HUES48 (cell line): Measurements from ENCODE around the gene KLHL29.

Experiments used
- H3K27ac ChIP-seq: one replicate; pipeline ENCODE4 v1.7.0; 2013; ENCODE audit warnings: low read depth, low read length, inconsistent platforms
- H3K27me3 ChIP-seq: 2 replicates; pipeline ENCODE4 v1.6.1; 2013; ENCODE audit warnings: mild to moderate bottlenecking, low read length; ENCODE audit not compliant: control insufficient read depth, insufficient read depth
- H3K36me3 ChIP-seq: 2 replicates; pipeline ENCODE4 v1.6.1; 2013; ENCODE audit warnings: low read length; ENCODE audit not compliant: control insufficient read depth, insufficient read depth
- H3K4me1 ChIP-seq: 2 replicates; pipeline ENCODE4 v1.6.1; 2013; ENCODE audit warnings: mild to moderate bottlenecking, low read length; ENCODE audit not compliant: control insufficient read depth, insufficient read depth
- H3K4me3 ChIP-seq: 2 replicates; pipeline ENCODE4 v1.5.1; 2013; ENCODE audit warnings: mild to moderate bottlenecking, low read depth, low read length
- H3K9ac ChIP-seq: 2 replicates; pipeline ENCODE4 v1.6.1; 2013; ENCODE audit warnings: mild to moderate bottlenecking, low read depth, low read length, moderate library complexity
- H3K9me3 ChIP-seq: 2 replicates; pipeline ENCODE4 v1.6.1; 2013; ENCODE audit warnings: low read length; ENCODE audit not compliant: control insufficient read depth, insufficient read depth

Gene KLHL29

GRCh38 chr2:23655934-23656596 is 271.1 kb downstream of the KLHL29 start:
- no peak overlapping the region for H3K27ac ChIP-seq
- H3K27me3 ChIP-seq = no peaks in the 10 kb centered on the region
- no peaks in the 10 kb centered on the region for H3K9me3 ChIP-seq
- H3K4me1 ChIP-seq = no peaks in the 10 kb centered on the region
- H3K9ac ChIP-seq = no peak overlapping the region
- H3K36me3 ChIP-seq = no peaks in the 10 kb centered on the region
- H3K4me3 ChIP-seq = no peak overlapping the region

- no peaks in the 10 kb centered on the region for H3K9me3 ChIP-seq
- H3K27me3 ChIP-seq = no peaks in the 10 kb centered on the region
- H3K4me1 ChIP-seq = no peaks in the 10 kb centered on the region
- no peak overlapping the region for H3K4me3 ChIP-seq
- no peak overlapping the region for H3K9ac ChIP-seq
- no peak overlapping the region for H3K27ac ChIP-seq
- no peaks in the 10 kb centered on the region for H3K36me3 ChIP-seq
Measured at GRCh38 chr2:23656597-23656973, 271.6 kb downstream of the KLHL29 start.

DNA sequence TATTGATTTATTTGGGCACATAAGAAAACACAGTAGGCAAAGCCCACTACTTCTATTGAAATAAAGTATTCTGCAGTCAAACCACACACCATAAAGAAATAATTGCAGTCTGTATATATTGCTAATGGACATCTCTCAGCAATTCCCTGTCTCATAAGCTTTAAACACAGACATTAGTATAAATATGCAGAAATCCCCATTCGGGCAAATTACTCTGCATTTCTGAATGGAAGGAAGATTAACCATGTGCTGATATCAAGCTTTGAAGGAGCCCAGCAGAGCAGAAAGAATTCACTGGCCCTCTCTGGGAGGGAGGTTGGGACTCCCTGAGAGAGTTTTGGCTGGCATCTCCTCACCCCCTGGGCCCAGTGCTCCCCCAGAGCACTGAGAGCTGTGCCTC is 272.4 kb downstream of the KLHL29 start:
- H3K36me3 ChIP-seq = no peaks in the 10 kb centered on the region
- H3K4me1 ChIP-seq = no peaks in the 10 kb centered on the region
- H3K9ac ChIP-seq = no peak overlapping the region
- no peak overlapping the region for H3K4me3 ChIP-seq
- no peaks in the 10 kb centered on the region for H3K9me3 ChIP-seq
- H3K27ac ChIP-seq = no peak overlapping the region
- H3K27me3 ChIP-seq = no peaks in the 10 kb centered on the region

DNA sequence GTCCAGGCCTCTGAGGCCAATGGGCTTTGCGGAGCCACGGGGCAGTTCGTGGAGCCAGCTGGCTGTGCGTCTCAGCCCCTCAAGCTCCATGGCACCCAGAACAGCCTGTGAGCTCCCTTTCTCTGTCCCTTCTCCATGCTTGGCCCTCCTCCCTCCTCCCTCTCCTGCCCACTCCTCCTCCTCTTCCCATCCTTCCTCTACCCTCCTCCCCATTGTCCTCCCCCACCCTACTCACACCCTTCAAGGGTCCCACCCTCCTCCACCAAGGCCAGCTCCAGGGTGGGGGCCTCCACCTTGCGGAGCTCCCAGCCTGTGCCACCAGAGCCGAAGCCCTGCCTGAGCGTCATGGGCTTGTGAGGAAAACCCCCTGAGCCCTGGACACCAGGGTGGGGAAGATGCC is 273.0 kb downstream of the KLHL29 start:
- H3K27me3 ChIP-seq = no peaks in the 10 kb centered on the region

DNA sequence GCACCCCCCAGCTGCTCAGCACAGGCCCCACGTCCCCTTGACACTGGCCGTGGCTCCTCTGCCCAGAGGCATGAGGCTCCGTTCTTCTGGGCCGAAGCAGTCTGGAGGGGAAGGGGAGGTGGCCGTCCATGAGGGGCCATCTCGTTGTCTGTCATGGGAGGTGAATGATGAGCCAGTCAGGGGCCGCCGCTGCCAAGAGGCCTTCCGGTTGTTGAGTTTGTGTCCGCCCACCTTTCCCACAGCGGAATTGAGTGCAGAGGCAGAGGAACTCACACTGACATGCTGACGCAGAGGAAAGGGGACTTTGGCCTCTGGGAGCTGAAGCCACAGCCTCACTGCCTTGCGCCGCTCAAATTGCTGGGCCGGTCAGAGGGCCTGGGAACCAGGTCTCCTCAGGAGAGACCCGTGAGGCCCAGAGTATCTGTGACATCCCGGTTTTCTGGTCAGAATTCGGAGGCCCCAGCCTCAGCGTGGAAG is 273.5 kb downstream of the KLHL29 start:
- no peaks in the 10 kb centered on the region for H3K9me3 ChIP-seq
- H3K27me3 ChIP-seq = no peaks in the 10 kb centered on the region
- H3K27ac ChIP-seq = no peak overlapping the region
- H3K4me1 ChIP-seq = no peaks in the 10 kb centered on the region
- no peaks in the 10 kb centered on the region for H3K36me3 ChIP-seq
- no peak overlapping the region for H3K4me3 ChIP-seq
- no peak overlapping the region for H3K9ac ChIP-seq

More for the DNA sequence above, 273.0 kb downstream of the KLHL29 start:
- Histone ChIP-seq H3K27ac (no peak overlapping the region), H3K4me3 (no peak overlapping the region), H3K36me3 (no peaks in the 10 kb centered on the region), H3K9me3 (no peaks in the 10 kb centered on the region), H3K9ac (no peak overlapping the region), H3K4me1 (no peaks in the 10 kb centered on the region)

- Histone ChIP-seq H3K9me3 (no peaks in the 10 kb centered on the region), H3K9ac (no peak overlapping the region), H3K27ac (no peak overlapping the region), H3K36me3 (no peaks in the 10 kb centered on the region), H3K4me1 (no peaks in the 10 kb centered on the region), H3K4me3 (no peak overlapping the region), H3K27me3 (no peaks in the 10 kb centered on the region)
Measured at GRCh38 chr2:23659328-23659727, 274.3 kb downstream of the KLHL29 start.

DNA sequence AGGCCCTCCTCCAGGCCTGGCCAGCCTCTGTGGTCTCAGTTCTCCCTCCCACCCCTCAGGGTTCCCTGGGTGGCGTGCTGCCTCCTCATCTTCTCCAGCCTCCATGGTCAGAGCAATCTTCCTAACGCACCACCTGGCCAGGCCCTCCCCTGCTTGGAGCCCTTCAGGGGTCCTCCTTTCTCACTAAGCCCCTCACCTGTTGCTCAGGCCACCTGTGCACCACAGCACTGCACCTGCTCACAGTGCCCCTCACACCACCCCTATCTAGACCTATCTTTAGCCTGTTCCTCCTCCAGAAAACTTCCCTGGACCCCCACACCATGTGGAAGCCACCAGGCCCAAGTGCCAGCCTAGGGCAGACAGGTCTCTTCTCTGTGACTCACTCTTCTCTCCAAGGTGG is 274.8 kb downstream of the KLHL29 start:
- Histone ChIP-seq H3K36me3 (no peaks in the 10 kb centered on the region), H3K27me3 (no peaks in the 10 kb centered on the region), H3K27ac (no peak overlapping the region), H3K9ac (no peak overlapping the region), H3K4me3 (no peak overlapping the region), H3K9me3 (no peaks in the 10 kb centered on the region), H3K4me1 (no peaks in the 10 kb centered on the region)

GRCh38 chr2:23660237-23660636 is 275.3 kb downstream of the KLHL29 start:
- Histone ChIP-seq H3K27ac (no peak overlapping the region), H3K36me3 (no peaks in the 10 kb centered on the region), H3K9ac (no peak overlapping the region), H3K4me1 (no peaks in the 10 kb centered on the region), H3K27me3 (no peaks in the 10 kb centered on the region), H3K4me3 (no peak overlapping the region), H3K9me3 (no peaks in the 10 kb centered on the region)

DNA sequence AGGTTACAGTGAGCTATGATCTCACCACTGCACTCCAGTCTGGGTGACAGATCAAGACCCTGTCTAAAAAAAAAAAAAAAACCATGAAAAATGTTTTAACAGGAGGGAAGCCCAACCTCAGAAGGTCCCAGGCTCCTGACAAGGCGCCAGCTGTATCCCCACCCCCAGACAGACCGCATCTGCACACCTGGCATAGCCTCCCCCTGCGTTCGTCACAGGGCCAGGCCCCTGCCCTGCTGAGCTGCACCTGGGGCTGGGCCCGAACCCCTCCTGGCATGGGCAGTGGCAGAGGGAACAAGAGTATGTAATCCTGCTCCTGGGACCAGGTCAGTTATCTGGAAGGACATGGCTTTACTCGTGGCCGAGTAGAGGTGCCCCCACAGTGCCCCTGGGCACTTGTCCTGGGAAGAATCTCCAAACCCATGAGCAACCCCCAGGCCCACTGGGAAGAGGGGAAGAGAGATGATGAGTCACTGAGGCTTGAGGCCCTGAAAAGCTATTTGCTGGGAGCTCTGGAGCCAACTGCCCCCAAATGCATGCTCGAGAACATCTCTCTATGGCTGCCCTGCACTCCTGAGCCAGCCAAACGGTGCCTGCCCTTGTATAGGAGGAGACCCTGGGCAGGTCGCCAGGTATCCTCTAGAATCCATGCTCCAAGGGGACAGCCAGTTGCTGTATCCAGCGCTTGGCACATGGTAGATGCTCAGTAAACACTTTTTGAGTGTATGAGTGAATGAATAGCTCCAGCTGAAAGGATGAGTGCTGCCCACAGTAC is 276.5 kb downstream of the KLHL29 start:
- H3K4me1 ChIP-seq = no peaks in the 10 kb centered on the region
- no peak overlapping the region for H3K4me3 ChIP-seq
- no peaks in the 10 kb centered on the region for H3K9me3 ChIP-seq
- H3K9ac ChIP-seq = no peak overlapping the region
- no peak overlapping the region for H3K27ac ChIP-seq
- H3K27me3 ChIP-seq = no peaks in the 10 kb centered on the region
- no peaks in the 10 kb centered on the region for H3K36me3 ChIP-seq

DNA sequence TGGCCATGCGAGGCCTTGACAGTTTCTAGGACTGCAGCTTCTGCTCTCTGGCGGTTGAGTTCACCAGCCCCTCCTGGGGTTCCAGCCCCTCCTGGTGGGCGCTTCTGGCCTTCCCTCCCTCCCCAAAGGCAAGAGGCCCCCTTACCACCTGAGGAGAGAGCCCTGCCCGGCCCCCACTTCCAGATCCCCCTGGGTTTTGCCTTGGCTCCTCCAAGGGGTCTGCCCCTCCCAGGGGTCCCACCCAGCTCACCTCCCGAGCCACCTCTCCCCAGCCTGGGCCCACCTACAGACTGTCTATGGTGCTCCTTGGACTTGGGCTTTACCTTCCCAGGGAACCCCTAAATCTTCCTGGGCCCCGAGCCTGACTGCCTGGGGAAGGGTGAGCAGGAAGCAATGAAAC is 277.5 kb downstream of the KLHL29 start:
- H3K27me3 ChIP-seq = no peaks in the 10 kb centered on the region
- no peaks in the 10 kb centered on the region for H3K36me3 ChIP-seq
- no peak overlapping the region for H3K27ac ChIP-seq
- H3K9ac ChIP-seq = no peak overlapping the region
- H3K4me1 ChIP-seq = no peaks in the 10 kb centered on the region
- no peaks in the 10 kb centered on the region for H3K9me3 ChIP-seq
- no peak overlapping the region for H3K4me3 ChIP-seq
